Measurements from ENCODE around the gene CXorf66.

GRCh38 chrX:139924696-139925095, 40.6 kb downstream of the CXorf66 start:
- TF ChIP-seq, protein P1, sequence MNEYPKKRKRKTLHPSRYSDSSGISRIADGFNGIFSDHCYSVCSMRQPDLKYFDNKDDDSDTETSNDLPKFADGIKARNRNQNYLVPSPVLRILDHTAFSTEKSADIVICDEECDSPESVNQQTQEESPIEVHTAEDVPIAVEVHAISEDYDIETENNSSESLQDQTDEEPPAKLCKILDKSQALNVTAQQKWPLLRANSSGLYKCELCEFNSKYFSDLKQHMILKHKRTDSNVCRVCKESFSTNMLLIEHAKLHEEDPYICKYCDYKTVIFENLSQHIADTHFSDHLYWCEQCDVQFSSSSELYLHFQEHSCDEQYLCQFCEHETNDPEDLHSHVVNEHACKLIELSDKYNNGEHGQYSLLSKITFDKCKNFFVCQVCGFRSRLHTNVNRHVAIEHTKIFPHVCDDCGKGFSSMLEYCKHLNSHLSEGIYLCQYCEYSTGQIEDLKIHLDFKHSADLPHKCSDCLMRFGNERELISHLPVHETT (CRISPR knock-in tag; conservative IDR thresholded peaks at IDR 0.05) = no peak
- TF ChIP-seq PHF20 (CRISPR knock-in tag; IDR thresholded peaks at IDR 0.05) (no peak), CTCF (CRISPR knock-in tag; IDR thresholded peaks at IDR 0.05) (no peak), NCOA2 (CRISPR knock-in tag; IDR thresholded peaks at IDR 0.05) (no peak), SMC3 (IDR thresholded peaks at IDR 0.05; ENCODE audit: low read length) (no peak), REPIN1 (CRISPR knock-in tag; IDR thresholded peaks at IDR 0.05; ENCODE audit: borderline replicate concordance, low read depth) (no peak), ZNF282 (IDR thresholded peaks at IDR 0.05; ENCODE audit: partially characterized antibody) (no peak), HCFC1 (IDR thresholded peaks at IDR 0.05; ENCODE audit: low read depth, low read length) (no peak), IKZF1 (IDR thresholded peaks at IDR 0.05) (no peak)
- TF ChIP-seq, protein P2, sequence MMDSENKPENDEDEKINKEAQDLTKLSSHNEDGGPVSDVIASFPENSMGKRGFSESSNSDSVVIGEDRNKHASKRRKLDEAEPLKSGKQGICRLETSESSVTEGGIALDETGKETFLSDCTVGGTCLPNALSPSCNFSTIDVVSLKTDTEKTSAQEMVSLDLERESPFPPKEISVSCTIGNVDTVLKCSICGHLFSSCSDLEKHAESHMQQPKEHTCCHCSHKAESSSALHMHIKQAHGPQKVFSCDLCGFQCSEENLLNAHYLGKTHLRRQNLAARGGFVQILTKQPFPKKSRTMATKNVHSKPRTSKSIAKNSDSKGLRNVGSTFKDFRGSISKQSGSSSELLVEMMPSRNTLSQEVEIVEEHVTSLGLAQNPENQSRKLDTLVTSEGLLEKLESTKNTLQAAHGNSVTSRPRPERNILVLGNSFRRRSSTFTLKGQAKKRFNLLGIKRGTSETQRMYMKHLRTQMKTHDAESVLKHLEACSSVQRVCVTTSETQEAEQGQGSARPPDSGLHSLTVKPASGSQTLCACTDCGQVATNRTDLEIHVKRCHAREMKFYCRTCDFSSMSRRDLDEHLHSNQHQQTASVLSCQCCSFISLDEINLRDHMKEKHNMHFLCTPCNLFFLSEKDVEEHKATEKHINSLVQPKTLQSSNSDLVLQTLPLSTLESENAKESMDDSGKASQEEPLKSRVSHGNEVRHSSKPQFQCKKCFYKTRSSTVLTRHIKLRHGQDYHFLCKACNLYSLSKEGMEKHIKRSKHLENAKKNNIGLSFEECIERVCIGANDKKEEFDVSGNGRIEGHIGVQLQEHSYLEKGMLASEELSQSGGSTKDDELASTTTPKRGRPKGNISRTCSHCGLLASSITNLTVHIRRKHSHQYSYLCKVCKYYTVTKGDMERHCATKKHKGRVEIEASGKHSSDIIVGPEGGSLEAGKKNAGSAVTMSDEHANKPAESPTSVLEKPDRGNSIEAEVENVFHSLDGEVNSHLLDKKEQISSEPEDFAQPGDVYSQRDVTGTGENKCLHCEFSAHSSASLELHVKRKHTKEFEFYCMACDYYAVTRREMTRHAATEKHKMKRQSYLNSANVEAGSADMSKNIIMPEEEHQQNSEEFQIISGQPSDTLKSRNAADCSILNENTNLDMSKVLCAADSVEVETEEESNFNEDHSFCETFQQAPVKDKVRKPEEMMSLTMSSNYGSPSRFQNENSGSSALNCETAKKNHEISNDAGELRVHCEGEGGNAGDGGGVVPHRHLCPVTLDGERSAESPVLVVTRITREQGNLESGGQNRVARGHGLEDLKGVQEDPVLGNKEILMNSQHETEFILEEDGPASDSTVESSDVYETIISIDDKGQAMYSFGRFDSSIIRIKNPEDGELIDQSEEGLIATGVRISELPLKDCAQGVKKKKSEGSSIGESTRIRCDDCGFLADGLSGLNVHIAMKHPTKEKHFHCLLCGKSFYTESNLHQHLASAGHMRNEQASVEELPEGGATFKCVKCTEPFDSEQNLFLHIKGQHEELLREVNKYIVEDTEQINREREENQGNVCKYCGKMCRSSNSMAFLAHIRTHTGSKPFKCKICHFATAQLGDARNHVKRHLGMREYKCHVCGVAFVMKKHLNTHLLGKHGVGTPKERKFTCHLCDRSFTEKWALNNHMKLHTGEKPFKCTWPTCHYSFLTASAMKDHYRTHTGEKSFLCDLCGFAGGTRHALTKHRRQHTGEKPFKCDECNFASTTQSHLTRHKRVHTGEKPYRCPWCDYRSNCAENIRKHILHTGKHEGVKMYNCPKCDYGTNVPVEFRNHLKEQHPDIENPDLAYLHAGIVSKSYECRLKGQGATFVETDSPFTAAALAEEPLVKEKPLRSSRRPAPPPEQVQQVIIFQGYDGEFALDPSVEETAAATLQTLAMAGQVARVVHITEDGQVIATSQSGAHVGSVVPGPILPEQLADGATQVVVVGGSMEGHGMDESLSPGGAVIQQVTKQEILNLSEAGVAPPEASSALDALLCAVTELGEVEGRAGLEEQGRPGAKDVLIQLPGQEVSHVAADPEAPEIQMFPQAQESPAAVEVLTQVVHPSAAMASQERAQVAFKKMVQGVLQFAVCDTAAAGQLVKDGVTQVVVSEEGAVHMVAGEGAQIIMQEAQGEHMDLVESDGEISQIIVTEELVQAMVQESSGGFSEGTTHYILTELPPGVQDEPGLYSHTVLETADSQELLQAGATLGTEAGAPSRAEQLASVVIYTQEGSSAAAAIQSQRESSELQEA (CRISPR knock-in tag; IDR thresholded peaks at IDR 0.05; ENCODE audit: not compliant biosample characterization) = no peak
